Measurements from ENCODE around the gene FRMD3.
"Not testable (repeated sequence)": the region's sequence is repeated elsewhere in the genome, so short reads cannot be mapped to it uniquely, and the experiment has no call there.

Gene FRMD3

GRCh38 chr9:83521411-83521810, 16.8 kb downstream of the FRMD3 start:
- DNase-seq = no peak

- DNase-seq = no peak
These were observed 17.2 kb downstream of the FRMD3 start for GRCh38 chr9:83521011-83521410.

- DNase-seq = no peak
These were observed 17.9 kb downstream of the FRMD3 start for GRCh38 chr9:83520292-83520691.

- DNase-seq = not testable (repeated sequence)
These were observed 20.2 kb downstream of the FRMD3 start for GRCh38 chr9:83517980-83518379.

DNA sequence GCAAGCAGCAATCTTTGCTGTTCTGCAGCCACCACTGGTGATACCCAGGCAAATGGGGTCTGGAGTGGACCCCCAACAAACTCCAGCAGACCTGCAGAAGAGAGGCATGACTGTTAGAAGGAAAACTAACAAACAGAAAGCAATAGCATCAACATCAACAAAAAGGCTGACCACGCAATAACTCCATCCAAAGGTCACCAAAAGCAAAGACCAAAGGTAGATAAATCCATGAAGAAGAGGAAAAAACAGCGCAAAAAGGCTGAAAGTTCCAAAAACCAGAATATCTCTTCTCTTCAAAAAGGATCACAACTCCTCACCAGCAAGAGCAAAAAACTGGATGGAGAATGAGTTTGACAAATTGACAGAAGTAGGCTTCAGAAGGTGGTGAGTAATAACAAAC, 23.4 kb downstream of the FRMD3 start:
- DNase-seq = no peak

DNA sequence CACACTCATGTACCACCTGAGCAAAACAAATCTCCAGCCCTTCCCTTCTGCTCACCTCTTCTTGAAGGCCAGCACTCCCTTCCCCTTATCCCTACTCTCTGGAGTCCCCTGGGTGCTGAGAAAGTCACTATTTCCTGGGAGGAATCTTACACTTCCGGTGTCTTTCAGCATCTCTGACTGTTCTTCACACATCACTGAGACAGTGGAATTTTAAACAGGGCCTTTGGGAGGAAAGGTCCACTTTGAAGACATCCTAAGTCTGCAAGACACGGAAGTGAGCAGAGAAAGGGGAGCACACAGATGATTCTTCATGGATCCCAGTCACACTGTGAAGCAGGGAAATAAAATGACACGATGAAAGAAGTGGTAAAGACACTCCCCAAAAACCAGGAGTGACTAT, 25.6 kb downstream of the FRMD3 start:
- DNase-seq = no peak

- DNase-seq = no peak
These were observed 27.1 kb downstream of the FRMD3 start for GRCh38 chr9:83511051-83511450.

- no peak for DNase-seq
These were observed 28.8 kb downstream of the FRMD3 start for GRCh38 chr9:83509402-83509801.

- DNase-seq = no peak
These were observed 30.1 kb downstream of the FRMD3 start for GRCh38 chr9:83508067-83508466.

- DNase-seq = no peak
These were observed 32.9 kb downstream of the FRMD3 start for GRCh38 chr9:83505282-83505681.

DNA sequence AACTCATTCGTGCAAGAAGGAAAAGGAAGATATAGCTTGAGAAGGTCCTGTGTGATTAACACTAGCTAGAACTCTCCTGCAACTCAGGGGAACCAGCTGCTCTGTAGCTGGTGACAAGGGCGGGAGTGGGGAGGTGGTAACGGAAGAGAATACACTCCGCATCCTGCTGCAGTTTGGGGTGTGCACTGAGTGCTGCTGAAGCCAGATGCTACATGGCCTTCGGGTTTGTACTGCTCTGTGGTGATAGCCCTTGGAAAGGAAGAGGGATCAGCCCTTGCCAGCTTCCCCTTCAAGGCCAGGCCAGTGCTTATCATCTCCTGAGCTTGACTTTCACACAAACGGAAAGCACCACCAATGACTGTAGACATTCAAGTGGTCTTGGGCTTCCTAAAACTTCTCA, 34.3 kb downstream of the FRMD3 start:
- DNase-seq = no peak

DNA sequence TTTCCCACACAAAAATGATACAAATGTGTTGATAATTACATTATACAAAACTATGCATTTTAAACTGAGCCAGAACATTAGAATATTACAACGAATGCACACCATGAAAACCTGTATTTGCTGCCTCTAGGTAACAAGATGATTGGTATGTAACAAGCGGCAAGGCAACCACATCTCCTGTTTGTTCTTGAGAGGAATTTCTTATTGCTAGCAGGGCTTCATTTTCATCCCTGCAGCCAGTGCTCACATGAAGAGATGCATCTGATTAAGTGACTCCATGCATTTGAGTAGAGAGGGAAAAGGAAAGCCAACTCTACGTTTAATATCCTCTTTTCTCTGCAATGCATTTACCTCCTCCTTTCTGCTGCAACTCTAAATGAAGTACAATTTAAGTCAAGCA, 36.6 kb downstream of the FRMD3 start:
- DNase-seq = no peak

DNA sequence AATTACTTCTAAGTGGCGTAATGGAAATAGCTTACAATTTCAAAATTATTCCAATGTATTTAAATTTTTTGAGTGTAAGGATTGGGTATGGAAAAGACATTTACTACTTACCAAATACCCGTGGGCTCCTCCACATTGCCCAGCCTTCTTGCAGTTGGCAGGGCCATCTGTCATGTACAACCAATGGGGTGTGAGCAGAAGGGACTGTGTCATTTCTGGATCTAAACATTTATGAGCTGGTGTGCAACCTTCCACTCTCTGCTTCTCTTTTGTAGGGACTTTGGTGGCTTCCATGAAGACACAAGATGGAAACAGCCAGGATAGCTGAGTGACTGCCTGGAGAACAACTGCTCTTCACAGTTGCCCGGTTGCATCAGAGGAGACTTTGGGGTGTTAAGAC, 40.8 kb downstream of the FRMD3 start:
- no peak for DNase-seq

DNA sequence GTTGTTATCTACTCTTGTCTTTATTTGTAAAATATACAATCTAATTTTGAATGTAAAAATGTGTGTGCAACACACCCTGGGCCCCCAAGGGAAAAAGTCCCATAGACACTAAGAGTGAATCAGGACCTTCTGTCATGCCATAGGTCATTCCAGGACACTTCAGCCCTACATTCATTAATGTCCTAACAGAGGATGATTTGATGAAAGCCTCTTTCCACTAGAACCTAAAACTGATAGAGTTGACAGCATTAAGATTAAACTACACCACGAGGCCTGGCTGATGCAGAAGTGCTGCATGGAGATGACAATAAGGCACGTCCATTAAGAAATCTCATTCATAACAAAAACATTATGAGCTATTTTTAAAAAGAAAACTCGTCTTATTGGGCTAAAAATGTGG, 46.2 kb downstream of the FRMD3 start:
- DNase-seq = no peak

DNA sequence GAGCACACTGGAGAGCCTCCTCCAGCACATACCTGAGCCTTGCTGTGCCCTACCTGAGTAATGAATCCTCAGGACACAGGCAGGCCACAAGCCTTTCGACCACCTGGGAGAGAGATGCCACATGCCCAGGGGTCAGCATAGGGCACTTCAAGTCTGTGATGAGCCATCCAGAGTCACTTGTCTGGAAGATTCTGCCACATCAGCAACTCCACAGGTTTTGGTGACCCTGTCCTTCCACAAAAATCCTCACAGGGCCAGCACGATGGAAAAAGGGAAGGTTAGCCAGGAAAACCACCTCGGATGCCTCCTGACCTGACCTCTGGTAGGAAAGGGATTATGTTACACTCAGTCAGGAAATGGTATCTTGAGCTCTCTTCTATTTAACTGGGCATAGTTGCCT, 46.8 kb downstream of the FRMD3 start:
- DNase-seq = no peak

DNA sequence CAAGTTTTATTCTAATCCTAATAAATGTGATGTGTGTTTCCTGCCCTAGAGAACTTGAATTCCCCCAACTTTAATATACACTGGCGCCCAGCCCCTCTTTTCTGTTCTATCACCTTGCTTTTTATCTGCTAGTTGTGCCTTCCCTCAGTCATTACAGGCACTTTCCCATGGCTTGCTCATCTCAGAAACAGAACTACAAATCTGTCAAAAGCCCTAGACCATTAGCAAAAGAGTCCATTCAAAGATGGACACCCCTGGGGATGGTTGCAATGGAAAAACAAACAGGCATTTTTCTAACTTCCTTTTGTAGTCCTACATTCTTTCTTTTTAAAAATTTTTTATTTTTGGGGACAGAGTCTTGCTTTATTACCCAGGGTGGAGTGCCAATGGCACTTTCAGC, 48.2 kb downstream of the FRMD3 start:
- no peak for DNase-seq

DNA sequence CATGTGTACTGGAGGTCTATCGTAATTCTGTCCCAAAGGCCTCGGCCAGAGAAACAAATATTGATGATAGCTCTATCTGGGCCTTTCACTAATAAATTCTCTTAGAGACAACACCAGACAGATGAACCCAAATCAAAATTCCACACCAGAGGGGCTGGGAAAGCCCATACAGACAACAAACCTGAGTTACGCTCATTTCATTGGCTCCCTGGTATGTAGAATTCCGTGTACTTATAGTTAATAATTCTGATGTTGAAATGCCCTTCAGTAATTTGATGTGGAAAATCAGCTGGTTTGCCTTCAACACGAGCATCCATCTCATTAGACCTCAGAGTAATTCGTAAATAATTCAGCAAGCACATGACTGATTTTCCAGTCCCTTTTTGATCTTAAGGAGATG, 53.2 kb downstream of the FRMD3 start:
- DNase-seq = no peak

DNA sequence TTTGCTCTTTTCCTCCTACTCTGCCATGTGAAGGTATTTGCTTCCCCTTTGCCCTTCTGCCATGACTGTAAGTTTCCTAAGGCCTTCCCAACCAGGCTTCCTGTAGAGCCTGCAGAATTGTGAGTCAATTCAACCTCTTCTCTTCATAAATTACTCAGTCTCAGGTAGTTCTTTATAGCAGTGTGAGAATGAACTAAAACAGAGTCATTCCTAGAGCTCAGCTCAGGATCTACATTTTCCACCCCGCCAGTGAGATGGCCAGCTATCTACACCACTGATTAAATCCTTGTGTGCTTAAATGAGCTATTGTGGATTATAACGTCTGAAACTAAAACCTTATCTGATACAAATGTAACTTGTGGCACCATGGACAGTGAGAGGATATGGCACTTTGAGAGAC, 55.0 kb downstream of the FRMD3 start:
- DNase-seq = no peak

GRCh38 chr9:83479765-83480164, 58.4 kb downstream of the FRMD3 start:
- DNase-seq = no peak

DNA sequence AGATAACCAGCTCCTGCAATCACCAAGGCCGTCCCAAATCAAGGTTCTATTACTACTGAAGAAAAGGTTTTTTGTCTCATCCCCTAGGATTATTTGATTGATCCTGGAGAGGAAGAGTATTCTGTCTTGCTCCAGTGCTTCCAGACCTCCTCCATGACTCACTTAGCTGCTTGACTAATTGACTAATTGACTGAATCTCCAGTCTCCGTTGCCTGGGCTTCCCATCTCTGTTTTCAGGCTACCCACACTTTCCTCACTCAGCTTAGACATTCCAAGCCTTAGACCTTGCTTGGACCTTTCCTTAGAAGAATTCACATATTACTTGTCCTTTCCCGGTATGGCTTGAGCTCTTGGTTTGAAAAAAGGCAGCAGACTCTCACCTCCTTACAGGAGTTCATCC, 60.6 kb downstream of the FRMD3 start:
- no peak for DNase-seq

DNA sequence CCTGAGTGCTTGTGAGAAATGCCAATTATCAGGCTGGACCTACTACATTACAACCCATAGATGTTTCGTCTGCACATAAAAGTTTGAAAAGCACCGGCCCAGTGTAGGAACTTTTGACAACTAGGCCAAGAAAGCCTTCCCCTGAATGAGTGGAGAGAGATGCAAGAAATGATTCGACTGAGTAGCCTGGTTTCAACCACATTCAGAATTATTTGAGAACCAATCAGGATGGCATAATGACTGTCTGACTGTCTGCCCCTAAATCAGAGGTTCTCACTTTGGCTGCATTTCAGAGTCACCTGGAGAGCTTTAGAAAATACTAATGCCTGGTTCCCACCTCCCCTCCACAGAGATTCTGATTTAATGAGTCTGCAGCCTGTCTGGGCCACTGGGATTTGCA, 61.1 kb downstream of the FRMD3 start:
- no peak for DNase-seq

DNA sequence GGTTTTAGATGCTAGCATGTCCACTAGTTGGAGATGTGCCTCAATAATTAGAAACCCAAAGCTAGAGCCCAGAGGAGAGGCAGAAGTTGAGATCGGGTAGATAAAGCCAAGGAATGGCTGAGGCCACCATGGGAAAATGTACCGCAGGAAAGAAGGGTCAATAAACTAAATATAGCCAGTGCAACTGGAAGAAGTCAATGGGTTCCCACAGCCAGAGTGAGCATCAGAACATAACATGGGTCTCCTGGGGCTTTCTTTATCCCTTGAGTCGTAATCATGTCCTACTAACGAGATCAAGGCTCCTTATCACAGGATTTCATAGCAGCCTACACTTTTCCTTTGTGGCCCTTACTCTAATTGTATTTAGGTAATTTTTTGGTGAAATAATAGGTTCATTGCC, 61.7 kb downstream of the FRMD3 start:
- no peak for DNase-seq

- no peak for DNase-seq
These were observed 62.5 kb downstream of the FRMD3 start for GRCh38 chr9:83475741-83476140.

GRCh38 chr9:83474631-83475030, 63.6 kb downstream of the FRMD3 start:
- DNase-seq = no peak

DNA sequence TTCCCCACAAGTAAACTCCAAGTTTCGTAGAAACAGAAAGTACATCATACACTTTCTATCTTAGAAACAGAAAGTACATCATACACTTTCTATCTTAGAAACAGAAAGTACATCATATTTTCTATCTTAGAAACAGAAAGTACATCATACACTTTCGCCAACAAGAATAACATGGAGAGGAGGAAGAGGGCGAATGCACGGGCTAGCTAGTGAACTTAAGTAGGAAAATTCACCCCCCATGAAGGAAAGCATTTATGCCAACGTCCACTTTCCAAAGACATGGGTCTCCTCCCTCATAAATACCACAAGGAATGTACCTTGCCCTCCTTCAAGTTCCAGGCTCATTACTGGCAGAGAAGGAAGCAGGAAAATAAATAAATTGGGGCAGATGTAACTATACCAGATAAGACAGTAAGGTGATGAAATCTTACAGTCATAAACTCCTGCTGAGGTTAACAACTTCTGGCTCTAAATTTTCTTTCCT, 64.7 kb downstream of the FRMD3 start:
- no peak for DNase-seq

DNA sequence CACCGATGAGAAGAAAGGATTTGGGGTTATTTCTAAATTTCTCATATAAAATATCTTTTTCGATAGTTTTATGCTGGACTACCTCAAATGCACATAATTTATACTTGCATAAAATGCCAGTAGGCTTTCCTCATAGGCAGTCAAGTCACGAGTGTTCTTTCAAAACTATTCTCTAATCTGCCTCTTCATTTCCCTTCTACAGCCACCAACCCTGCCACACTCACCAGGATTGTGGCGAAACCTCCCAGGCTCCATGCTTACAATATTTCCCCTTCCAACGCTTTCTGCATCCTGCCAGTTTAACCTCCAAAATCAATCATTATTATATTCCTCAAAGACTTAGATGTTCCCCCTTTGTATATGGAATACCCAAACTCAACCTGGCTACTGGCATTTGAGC, 65.4 kb downstream of the FRMD3 start:
- DNase-seq = no peak

All from hippocampal formation (tissue), 2 donors.